Endothelial cell of umbilical vein (primary cell): ENCODE results near the gene LPCAT3. TPM values are rescaled to one million over a fixed set of nuclear protein-coding genes. Genes with fewer than 3 reads are reported as not detected.

Experiments used
- BruUV-seq: library from RNA; stranded (reverse); fragments of 400-500 nt; replicated peaks from 2 replicates; lab custom pipeline; 2021; lab: Mats Ljungman, UMichigan
- CTCF ChIA-PET: fragments of 300-600, 350-600 bp; sonication (Branson Sonifier 250); formaldehyde crosslinking; loops from one replicate; lab custom pipeline; 2021; ENCODE audit warnings: antibody characterized with exemption, inconsistent platforms; lab: Charles Lee
- POLR2A ChIA-PET: fragments of 300-600, 350-600 bp; sonication (Branson Sonifier 250); formaldehyde crosslinking; loops from one replicate; lab custom pipeline; 2021; ENCODE audit warnings: antibody characterized with exemption, inconsistent platforms; lab: Charles Lee
- DNase-seq: peaks from one replicate; pipeline ENCODE4 v3.0.0-alpha.2; 2011; ENCODE audit warnings: low read depth, low spot score
- FAIRE-seq: peaks from 2 replicates; lab custom pipeline; 2011; peaks lifted over from hg19 to GRCh38; lab: Jason Lieb, UNC
- H2AFZ ChIP-seq: 2 replicates; pipeline ENCODE4 v1.6.0; 2012; ENCODE audit warnings: low read depth, low read length, control low read depth, inconsistent platforms
- H3K27ac ChIP-seq: 2 replicates; pipeline ENCODE4 v1.5.1; 2011; ENCODE audit warnings: low read depth, mild to moderate bottlenecking, control low read depth, low read length, moderate library complexity; ENCODE audit not compliant: insufficient read depth
- H3K27me3 ChIP-seq, 2 experiments: 2 replicates each; pipeline versions ENCODE4 v1.6.0 to v1.6.1; 2011; ENCODE audit warnings: low read length in 2 of 2, mixed read lengths in 1 of 2; ENCODE audit not compliant: control insufficient read depth in 2 of 2, insufficient read depth in 2 of 2
- H3K36me3 ChIP-seq, 2 experiments: 2 replicates in 1 of 2; 3 replicates in 1 of 2; pipeline ENCODE4 v1.5.1; 2011; ENCODE audit warnings: low read length in 2 of 2, mild to moderate bottlenecking in 1 of 2, moderate library complexity in 1 of 2; ENCODE audit not compliant: control insufficient read depth in 2 of 2, insufficient read depth in 2 of 2; ENCODE audit errors: extremely low read depth in 1 of 2
- H3K4me1 ChIP-seq: 3 replicates; pipeline ENCODE4 v1.5.1; 2011; ENCODE audit warnings: mild to moderate bottlenecking, low read length; ENCODE audit not compliant: control insufficient read depth, insufficient read depth; ENCODE audit errors: extremely low read depth
- H3K4me2 ChIP-seq: 2 replicates; pipeline ENCODE4 v1.6.1; 2011; ENCODE audit warnings: low read length, control low read depth, mixed read lengths; ENCODE audit not compliant: insufficient read depth
- H3K4me3 ChIP-seq, 3 experiments: fragments of 200-600 bp in 1 of 3; sonication (generic), shearing (Covaris generic) in 1 of 3; replicated peaks in 1 of 3; 2 replicates each; pipeline ENCODE4 v1.5.1; 2011 to 2016; ENCODE audit warnings: control low read depth in 3 of 3, low read length in 3 of 3, mild to moderate bottlenecking in 2 of 3, inconsistent platforms in 1 of 3, low read depth in 1 of 3, moderate library complexity in 1 of 3; ENCODE audit not compliant: insufficient read depth in 1 of 3
- H3K79me2 ChIP-seq: 2 replicates; pipeline ENCODE4 v1.6.0; 2012; ENCODE audit warnings: low read length, inconsistent platforms; ENCODE audit not compliant: control insufficient read depth, insufficient read depth
- H3K9ac ChIP-seq: replicated peaks from 2 replicates; pipeline ENCODE3; 2011; ENCODE audit warnings: low read length, control low read depth; ENCODE audit not compliant: insufficient read depth; ENCODE audit errors: extremely low read depth
- H3K9me1 ChIP-seq: replicated peaks from 3 replicates; pipeline ENCODE4 v1.6.0; 2011; ENCODE audit warnings: mild to moderate bottlenecking, low read length; ENCODE audit not compliant: control insufficient read depth, insufficient read depth; ENCODE audit errors: extremely low read depth
- H3K9me3 ChIP-seq: replicated peaks from 2 replicates; pipeline ENCODE4 v1.5.1; 2012; ENCODE audit warnings: low read length, inconsistent platforms; ENCODE audit not compliant: control insufficient read depth, insufficient read depth
- H4K20me1 ChIP-seq: replicated peaks from 2 replicates; pipeline ENCODE3; 2011; ENCODE audit warnings: mild to moderate bottlenecking, low read length; ENCODE audit not compliant: control insufficient read depth, insufficient read depth; ENCODE audit errors: extremely low read depth
- CTCF ChIP-seq, 2 donors: IDR thresholded peaks; 1 replicate in 1 of 2; 2 replicates in 1 of 2; pipeline ENCODE4 v1.5.1; 2011; ENCODE audit warnings: low read length in 2 of 2, mild to moderate bottlenecking in 2 of 2, moderate library complexity in 2 of 2, control low read depth in 1 of 2, inconsistent platforms in 1 of 2, low read depth in 1 of 2; ENCODE audit not compliant: insufficient read depth in 1 of 2; ENCODE audit errors: extremely low read depth in 1 of 2
- EZH2 ChIP-seq: IDR thresholded peaks from 2 replicates; pipeline ENCODE4 v1.6.1; 2012; ENCODE audit warnings: borderline replicate concordance, low read depth, mild to moderate bottlenecking, moderate library complexity, low read length, inconsistent platforms; ENCODE audit not compliant: severe bottlenecking
- FOS ChIP-seq: IDR thresholded peaks from 2 replicates; pipeline ENCODE4 v1.6.1; 2011; ENCODE audit warnings: mild to moderate bottlenecking, low read length, moderate library complexity, borderline replicate concordance; ENCODE audit not compliant: insufficient read depth
- GATA2 ChIP-seq: IDR thresholded peaks from 2 replicates; pipeline ENCODE4 v1.7.0; 2011; ENCODE audit warnings: low read depth, mild to moderate bottlenecking, moderate library complexity, mixed read lengths, low read length; ENCODE audit not compliant: insufficient read length, insufficient read depth
- JUN ChIP-seq: IDR thresholded peaks from 2 replicates; pipeline ENCODE4 v1.6.1; 2011; ENCODE audit warnings: borderline replicate concordance, low read depth; ENCODE audit not compliant: insufficient read length, insufficient read depth
- MAX ChIP-seq: IDR thresholded peaks from 2 replicates; pipeline ENCODE4 v1.6.1; 2011; ENCODE audit not compliant: insufficient read depth, insufficient read length
- MYC ChIP-seq: IDR thresholded peaks from one replicate; pipeline ENCODE4 v1.6.1; 2011; ENCODE audit warnings: mild to moderate bottlenecking, low read depth, low read length
- POLR2A ChIP-seq: IDR thresholded peaks from 2 replicates; pipeline ENCODE4 v1.6.1; 2012; ENCODE audit warnings: low read depth, mild to moderate bottlenecking, control low read depth, low read length
- POLR2AphosphoS5 ChIP-seq: IDR thresholded peaks from 2 replicates; pipeline ENCODE4 v1.6.1; 2012; ENCODE audit warnings: low read depth, mild to moderate bottlenecking, control low read depth, low read length, moderate library complexity; ENCODE audit not compliant: insufficient read depth
- dilution Hi-C: fragments of 300-500 bp; cut with MboI; formaldehyde crosslinking; loops from one replicate; pipeline ENCODE4 v1.15.0; 2019; ENCODE audit warnings: low sequenced_read_pairs; ENCODE audit not compliant: extremely low pct_ligation_motif_present
- intact Hi-C: fragments of 100-400 bp; cut with micrococcal nuclease; formaldehyde crosslinking; loops from one replicate; pipeline ENCODE4 v1.10.0; 2022
- polyA plus RNA-seq, 4 experiments: library from polyadenylated mRNA; depleted of rRNA in 3 of 4; stranded (reverse) in 3 of 4; unstranded in 1 of 4; fragments of >200 nt; gene quantifications; 2 replicates each; pipeline versions ENCODE4 v1.2.1 to v1.2.3, GENCODE V29; 2011 to 2012; ENCODE audit warnings: missing spikeins in 1 of 4
- total RNA-seq: library from RNA; stranded (reverse); gene quantifications from 2 replicates; pipeline ENCODE4 v1.2.3, GENCODE V29; 2021

The LPCAT3 gene
- total and polyA plus RNA-seq, 2 donors (not counting 3 experiments of a cell fraction or from before 2014, with no cell fraction given) = 29.5 to 36.0 TPM

DNA sequence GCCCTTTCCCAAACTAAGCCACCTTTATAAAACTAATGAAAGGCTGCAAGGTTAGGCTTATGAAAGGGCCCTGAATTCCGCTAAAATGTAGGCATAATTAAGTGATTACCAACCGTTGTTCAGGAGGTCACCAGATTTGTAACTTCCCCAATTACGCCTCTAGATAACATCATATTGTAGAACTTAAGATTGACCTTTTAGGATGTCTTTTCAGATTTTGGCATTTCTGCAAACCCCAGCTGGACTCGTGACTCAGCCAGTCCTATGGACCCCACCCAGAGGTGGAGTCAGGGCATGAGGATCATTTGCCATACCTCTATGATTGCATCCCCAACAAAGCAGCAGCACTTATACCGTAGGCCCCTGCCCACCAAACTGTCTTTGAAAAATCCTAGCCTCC lies 3.7 kb upstream of the LPCAT3 start:
- DNase-seq (no peak), FAIRE-seq (no peak)
- H2AFZ ChIP-seq = no peak overlapping the region
- H4K20me1 ChIP-seq = no peaks in the 10 kb centered on the region
- H3K9me1 ChIP-seq = no peaks in the 10 kb centered on the region
- H3K27ac ChIP-seq = no peak overlapping the region
- H3K9ac ChIP-seq = no peak overlapping the region
- ChIA-PET POLR2A (no interaction called here), CTCF (interaction anchor here (1.1 to 1.5 kb wide), 3 partner anchors 29 to 87 kb away, joined by 3 to 6 read pairs (median 3); partner anchors contain the start of gene C1RL)
- BruUV-seq = no TSS peak
- intact Hi-C loops (no loop called here), dilution Hi-C loops (no loop called here)
- H3K4me2 ChIP-seq = no peak overlapping the region
- peaks cover 10% of the 10 kb centered on the region for H3K4me1 ChIP-seq
- no peaks in the 10 kb centered on the region for H3K27me3 ChIP-seq
- H3K79me2 ChIP-seq = no peaks in the 10 kb centered on the region
- H3K36me3 ChIP-seq = no peaks in the 10 kb centered on the region
- TF ChIP-seq MAX = no peak
- no peak for TF ChIP-seq GATA2
- no peak for TF ChIP-seq JUN
- no peak for TF ChIP-seq FOS
- TF ChIP-seq EZH2 = no peak
- TF ChIP-seq MYC = no peak
- TF ChIP-seq CTCF (IDR thresholded peaks at IDR 0.05; ENCODE audit: extremely low read depth in 1 of 2, insufficient read depth in 1 of 2, low read depth in 1 of 2, low read length in 2 of 2) = no peak
- TF ChIP-seq POLR2A = no peak
- no peak for TF ChIP-seq POLR2AphosphoS5
- no peaks in the 10 kb centered on the region for H3K9me3 ChIP-seq
- no peak overlapping the region for H3K4me3 ChIP-seq
